HG02852 (cell line): ENCODE results near the gene ZC3H18.
"Not testable (repeated sequence)": the region's sequence is repeated elsewhere in the genome, so short reads cannot be mapped to it uniquely, and the experiment has no call there.

Experiments used
- ATAC-seq: cut with Tn5 transposase; IDR thresholded peaks from one replicate; pipeline ENCODE4 v1.9.1; 2021; ENCODE audit warnings: mild to moderate bottlenecking, moderate library complexity; ENCODE audit not compliant: unreplicated experiment

ZC3H18 gene

DNA sequence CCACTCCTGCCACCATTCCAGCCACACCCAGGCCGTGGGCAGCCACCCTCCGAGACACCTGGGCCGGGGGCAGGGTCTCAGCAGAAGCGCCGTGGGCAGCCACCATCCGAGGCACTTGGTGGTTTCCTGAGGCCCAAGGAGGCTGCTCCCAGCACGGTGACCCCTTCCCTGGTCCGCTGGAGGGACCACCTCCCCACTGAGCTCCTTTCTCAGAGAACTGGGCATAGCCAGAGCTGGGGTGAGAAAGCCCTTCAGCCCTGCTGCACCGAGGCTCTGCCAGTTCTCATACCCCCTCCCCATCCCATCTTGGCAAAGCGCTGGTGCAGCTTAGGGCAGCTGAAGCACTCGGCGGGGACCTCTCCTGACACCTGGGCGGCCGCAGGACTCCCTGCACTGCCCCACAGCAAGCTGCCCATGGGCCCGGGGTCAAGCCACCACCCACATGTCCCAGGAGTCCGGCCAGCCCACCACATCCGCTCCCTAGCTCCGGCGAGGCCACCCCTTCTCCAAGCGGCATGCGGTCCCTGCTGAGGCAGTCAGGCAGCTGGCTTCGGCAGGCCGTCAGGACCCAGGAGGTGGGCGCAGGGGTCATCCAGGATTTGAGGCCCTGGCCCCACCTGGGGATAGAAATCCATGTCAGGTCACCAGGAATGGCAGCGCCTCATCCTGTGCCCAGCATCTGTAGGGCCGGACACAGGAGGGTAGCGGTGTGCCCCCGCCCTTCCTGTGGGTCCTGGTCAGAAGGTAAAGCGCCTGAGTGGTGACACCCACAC lies 82.0 kb downstream of the ZC3H18 start:
- ATAC-seq: no peak

DNA sequence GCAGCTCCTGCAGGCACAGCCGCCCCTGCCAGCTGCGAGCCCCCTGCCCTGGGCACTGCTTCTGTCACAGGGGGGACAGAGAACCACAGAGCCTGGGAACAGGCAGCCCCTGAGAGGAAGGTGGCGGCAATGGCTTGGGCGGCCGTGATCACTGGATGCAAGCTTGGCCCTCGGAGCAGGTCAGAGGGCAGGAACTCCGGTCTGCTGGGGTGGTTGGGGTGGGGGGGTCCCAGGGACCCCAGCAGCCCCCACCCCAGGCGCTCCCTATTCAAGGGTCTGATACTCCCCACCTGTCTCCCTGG lies 82.5 kb downstream of the ZC3H18 start:
- ATAC-seq: no peak

DNA sequence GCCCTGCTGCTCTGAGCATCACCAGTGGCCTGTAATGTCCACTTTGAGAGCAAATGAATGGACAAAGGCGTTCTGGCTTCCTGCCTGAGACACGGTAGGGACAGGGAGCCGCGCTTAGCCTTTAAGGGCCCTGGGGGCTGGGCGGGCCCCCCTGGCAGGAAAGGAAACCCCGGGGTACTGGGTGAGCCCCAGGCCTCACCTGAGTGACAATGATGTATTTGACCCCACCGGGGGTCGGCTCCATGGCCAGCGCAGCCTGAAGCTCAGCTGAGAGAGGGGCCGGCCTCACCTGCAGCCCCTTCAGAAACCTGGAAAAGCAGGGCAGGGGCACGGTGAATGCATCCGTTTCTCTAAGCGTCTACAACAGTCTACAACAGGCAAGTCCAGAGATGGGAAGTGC lies 82.9 kb downstream of the ZC3H18 start:
- ATAC-seq: no peak

DNA sequence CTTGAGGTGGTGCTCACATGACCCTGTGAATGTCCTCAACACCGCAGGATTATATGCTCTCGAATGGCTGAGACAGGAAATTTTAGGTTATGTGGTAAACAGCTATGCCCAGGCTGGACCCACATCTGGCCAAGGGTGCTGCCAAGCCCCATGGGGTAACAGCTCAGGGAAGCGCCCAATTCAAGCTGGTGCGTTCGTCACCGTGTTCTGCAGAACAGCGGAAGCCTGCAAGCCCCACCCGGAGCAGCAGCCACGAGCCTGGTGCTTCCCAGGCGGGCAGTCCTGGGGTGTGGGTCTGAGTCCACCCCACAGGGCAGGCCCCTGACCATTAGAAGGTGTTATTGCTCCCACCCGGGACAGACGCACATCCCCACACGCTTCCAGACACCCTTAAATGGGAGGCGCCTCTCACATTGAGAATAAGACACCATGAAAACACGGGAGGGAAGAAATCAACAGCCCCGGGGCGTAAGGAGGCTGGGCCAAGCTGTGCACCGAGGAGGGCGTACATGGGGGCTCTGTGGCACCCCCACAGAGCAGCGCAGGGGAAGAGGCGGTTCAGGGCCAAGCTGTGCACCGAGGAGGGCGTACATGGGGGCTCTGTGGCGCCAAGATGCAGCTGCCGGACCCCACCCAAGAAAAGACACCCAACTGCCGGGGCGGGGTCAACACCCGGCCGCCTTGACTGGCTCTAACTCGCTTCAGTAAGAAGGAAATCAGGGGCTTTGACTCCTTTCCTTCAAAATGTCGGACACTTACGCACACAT lies 83.6 kb downstream of the ZC3H18 start:
- no peak for ATAC-seq

DNA sequence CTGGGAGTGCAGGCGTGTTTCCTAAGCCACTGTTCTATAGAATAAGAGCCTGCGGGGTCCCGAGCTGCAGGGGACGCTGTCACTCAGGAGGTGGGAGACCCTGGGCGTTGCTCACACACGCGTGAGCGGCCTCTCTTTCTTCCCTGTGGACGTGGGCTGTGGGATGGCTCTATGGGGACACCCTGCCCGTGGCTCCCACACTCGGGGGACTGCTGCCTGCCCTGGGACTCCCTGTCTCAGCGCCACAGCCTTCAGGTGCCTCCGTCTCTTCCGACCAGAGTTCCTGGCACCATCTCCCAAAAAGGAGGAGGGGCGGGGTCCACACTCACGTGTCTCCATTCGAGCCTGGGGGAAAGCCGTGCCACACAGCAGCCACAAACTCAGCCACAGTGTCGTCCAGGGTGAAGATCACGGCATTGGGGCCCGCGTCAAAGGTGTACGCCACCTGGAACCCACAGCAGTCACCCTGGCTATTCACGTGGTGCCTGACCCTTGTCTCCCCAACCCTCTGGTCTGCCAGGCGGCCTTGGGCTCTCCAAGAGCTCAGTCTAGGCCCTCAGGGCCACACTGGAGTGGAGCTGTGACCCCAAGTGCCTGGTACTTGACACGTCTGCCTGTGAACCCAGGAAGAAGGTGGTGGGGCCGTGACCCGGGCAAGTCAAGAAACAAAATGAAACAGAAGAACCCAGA lies 84.3 kb downstream of the ZC3H18 start:
- no peak for ATAC-seq

DNA sequence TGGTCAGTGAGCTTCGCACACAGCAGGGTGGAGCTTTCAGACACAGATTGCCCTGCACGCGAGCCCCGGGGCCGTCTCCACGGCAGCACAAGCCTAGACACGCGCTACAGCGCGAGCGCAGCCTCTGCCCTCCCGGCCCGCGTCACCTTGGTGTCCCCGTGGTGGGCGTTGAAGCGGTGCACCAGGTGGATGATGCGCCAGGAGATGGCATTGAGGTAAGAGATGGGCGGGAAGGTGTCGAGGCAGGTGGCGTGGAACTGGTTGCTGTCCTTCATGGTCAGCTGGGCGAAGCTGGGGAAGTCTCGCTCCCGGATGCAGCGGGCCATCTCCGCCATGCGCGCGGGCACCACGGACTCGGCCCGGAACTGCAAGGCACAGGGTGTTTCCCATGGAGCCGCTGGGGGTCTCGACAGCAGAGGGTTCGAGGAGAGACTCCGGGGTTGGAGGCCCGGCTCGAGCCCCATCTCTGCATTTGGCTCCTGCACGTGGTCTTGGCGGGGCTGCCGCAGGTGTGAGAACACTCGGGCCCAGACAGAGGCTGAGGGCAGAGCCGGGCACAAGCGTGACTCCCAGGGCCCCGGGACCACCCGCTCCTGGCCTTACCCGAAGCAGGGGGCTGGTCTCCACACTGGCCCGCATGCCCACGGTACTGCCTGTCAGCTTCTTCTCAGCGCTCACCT lies 85.0 kb downstream of the ZC3H18 start:
- ATAC-seq: no peak

DNA sequence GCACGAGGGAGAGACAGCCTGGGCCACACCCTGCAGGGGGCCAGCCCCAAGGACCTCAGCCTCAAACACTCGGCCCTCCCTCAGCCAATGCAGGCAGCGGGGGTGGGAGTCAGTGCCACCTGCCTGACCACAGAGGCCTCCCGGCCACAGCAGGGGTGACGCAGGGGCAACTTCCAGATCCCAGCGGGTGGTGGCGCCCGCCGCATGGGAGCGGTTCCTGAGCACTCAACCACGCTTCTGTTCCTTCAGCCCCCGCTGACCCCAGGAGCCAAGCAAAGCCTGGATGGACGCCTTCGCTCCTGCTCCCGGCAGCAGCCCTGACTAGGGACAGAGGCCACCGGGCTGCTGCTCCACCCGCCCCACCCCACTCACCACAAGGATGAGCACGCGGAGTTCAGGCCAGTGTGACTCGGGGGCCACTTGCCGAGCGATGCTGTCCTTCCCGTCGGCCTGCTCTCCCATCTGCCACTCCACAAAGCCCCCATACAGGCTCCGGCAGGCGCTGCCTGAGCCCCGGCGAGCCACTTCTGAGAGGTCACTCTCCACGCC lies 85.6 kb downstream of the ZC3H18 start:
- no peak for ATAC-seq

DNA sequence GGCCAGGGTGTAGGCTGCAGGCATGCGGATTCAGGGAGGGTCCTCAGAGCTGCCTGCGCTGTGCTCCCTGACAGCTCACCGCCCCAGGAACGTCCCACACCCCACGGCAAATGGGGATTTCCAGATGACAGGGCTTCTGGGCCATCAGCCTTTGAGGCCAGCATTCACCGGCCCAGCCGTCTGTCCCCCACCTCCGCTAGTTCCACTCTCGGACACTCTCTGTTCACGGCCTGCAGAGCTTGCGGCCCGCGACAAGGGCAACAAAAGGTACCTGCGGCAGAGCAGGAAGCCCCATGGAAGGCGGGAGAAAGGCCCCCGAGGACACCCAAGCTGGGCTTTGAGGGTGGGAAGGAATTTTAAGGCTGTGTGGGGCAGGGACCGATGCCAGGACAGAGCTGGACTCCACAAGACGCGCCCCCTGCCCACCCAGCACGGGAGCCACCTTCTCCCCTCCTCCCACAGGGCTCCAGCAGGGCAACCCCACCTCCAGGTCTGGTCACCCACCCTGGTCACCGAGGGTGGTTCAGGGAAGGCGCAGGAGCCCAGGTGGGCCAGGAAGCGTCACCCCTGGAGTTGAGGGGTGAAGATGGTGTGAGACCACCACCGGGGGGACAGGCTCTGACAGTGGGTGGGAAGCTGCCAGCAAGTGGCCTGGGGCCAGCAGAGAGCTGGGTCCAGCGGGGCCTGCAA lies 86.2 kb downstream of the ZC3H18 start:
- ATAC-seq: no peak

DNA sequence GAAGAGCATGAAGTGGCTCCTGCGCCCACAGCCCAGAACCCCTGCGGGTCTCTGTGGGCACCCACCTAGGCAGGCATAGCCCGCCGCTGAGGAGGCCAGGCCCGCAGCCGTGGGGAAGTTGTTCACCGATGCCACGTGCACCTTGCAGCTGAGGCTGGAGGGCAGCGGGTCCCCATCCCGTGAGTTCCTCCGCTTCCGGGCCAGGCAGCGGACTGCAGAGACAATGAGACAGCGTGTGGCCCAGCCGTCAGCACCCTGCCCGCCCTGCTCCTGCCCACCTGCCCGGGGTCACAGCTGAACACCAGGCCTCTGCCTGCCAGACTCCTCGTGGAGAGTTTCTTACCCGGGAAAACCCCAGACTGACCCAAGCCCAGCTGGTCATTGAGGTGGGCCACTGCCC lies 87.2 kb downstream of the ZC3H18 start:
- no peak for ATAC-seq

DNA sequence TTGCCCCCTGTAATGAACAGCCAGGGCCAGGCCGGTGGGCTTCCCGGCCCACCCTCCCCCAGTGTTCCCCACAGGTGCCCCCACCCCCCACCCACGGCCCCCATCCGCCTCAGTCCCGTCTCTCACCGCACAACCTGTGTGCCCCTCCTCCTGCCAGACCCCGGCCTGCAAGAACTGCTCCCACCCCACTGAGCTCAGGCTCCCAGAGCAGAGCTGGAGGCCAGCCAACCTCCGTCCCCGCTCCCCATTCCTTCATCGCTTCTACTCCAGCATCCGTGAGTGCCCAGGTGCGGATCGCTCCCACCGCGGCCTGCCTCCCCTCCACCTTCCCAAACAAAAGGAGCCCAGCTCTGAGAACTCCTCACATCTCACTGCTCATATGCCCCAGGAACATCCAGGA lies 88.5 kb downstream of the ZC3H18 start:
- ATAC-seq: no peak

DNA sequence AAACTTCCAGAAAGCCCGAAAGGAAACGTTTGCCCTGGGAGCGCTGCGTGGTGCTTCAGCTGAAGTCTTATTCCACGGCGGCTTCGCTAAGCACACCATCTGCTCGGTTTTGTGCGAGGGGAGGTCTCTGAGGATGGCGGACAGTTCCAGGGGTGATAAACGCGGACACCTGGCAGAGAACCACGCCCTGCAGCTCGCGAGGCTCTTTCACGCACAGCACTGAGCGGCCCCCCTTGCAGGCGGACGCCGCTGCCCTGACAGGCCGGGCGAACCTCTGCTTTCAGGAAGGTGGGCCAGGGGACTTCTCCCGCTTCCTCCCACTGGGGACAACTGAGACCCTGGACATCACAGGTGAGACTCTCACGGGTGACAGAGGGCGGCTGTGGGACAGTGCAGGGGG lies 89.0 kb downstream of the ZC3H18 start:
- ATAC-seq: no peak

DNA sequence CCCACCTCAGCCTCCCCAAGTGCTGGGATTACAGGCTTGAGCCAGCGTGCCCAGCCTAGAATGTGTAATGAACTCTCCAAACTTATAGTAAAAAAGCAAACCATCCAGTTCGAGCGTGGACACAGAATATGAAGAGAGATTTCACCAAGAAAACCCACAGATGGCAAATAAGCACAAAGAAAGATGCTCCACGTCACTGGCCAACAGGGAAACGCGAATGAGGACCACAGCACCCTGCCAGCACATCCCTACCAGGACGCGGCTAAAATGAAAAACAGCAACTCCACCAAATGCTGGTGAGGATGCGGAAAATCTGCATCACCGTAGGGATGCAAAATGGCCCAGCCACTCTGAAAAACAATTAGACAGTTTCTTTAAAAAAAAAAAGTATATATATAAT lies 91.3 kb downstream of the ZC3H18 start:
- ATAC-seq: no peak

DNA sequence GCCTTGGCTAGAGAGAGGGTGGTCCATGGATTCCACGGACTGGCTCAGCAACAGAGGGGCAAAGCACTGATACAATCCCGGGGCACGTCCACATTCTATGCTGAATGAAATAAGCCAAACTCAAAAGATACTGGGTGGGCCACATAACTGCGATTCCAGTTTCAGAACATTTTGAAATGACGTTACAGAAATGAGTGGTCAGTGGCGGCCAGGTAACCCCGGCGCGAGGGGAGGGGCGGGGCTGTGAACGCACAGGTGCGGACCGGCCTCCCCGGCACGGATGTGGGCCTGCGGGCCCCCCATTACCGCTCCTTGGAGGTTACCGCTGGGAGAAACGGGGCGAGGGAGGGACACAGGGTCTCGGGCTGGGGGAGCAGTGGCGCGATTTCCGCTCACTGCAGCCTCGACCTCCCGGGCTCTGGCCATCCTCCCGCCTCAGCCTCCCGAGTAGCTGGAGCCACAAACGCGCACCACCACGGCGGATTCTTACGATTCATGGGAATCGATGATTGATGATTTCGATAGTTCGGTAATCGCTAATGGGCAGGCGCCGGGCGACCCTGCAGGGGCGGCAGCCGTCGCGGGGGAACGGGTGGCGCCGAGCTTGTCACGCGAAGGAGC lies 92.1 kb downstream of the ZC3H18 start:
- no peak for ATAC-seq

DNA sequence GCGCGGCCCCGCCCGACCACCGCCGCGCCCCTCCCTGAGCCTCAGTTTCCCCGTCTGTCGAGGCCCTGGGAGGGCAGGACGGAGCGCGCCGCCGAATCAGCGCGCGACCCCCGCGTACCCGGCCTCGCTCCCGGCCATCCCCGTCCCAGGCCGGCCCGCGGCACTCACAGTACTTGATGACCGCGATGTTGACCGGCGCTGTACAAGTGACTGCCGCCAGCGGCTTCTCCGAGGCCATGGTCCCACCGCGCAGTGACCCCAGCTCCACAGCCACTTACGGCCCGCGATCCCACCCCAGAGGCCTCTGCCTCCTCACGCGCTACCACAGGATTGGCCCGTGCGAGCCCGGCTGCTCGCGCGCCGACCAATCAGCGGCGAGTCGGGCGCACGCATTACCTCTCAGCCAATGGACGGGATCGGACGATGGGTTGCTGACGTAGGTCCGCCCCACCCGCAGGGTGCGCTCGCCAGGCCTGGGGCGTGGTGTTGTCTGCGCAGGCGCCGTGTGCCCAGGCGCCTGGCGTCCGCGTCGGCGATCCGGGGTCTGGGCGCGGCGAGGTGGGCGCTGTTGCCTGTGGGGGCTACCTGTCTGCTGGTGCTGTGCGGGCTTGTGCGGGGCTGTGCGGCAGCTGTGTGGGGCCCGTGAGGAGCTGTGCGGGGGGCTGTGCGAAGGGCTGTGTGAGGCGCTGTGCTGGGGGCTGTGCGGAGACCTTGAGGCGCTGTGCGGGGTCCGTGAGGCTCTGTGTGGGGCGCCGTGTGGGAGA lies 92.8 kb downstream of the ZC3H18 start, which contains the start of gene MVD:
TSS of gene MVD (minus strand) at position 249 of the 764 bp plus-strand sequence. CDS start at position 238, 11 bp downstream.
- peak; percentile 94 for ATAC-seq

DNA sequence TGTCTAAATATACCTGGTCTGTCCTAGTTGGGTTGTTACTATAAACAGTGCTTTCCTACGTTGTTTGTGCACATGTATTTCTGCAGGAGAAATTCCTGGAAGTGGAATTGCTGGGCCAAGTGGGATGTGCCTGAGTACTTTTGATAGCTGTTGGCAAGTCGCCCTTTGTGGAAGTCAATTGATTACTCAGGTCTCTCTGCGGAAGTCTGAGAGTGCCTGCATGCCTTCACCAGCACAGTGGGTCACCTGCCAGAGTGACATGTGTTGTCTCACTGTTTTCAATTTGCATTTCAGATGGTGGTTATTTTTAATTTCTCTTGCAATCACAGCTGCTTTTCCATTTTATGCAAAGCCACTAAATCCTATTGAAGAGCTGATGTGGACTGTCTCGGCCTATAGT lies 94.9 kb downstream of the ZC3H18 start:
- no peak for ATAC-seq

DNA sequence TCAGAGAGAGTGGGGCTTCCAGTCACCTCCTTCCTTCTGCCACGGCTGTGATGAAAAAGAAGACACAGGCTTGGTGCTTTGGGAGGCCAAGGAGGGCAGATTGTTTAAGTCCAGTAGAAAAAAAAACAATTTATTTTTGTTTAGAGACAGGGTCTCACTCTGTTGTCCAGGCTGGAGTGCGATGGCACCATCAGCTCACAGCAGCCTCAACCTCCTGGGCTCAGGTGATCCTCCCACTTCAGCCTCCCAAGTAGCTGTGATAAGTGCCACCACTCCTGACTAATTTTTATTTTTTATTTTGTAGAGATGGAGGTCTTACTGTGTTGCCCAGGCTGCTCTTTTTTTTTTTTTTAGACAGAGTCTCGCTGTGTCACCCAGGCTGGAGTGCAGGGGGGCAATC lies 95.4 kb downstream of the ZC3H18 start:
- ATAC-seq: no peak

DNA sequence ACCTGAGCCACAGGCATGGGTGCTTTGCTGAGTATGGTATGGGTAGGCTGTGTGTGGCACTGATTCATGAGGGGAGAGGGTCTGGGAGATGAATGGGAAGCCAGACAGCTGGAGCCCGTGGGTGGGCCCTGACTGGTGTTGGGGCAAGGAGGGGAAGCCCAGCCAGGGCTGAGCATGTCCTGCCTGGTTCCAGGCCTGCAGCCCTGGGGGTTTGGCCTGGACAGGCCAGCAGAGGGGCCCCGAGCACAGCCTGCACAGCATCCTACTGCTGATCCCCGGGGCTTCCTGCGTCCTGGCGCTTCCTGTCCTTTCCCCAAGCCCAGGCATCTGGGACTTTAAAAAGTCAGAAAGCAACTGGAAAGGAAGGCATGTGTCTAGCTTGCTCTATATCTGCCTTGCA lies 97.3 kb downstream of the ZC3H18 start:
- ATAC-seq: no peak

DNA sequence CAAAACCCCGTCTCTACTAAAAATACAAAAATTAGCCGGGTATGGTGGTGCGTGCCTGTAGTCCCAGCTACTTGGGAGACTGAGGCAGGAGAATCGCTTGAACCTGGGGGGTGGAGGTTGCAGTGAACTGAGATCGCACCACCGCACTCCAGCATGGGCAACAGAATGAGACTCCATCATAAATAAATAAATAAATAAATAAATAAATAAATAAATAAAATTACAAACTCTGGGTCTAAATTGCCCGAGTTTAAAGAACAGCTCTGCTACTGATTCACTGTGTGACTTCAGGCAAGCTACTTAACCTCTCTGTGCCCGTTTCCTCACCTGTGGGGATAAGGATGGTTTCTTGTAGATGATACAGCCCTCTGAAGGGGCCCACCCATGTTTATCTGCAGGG lies 99.3 kb downstream of the ZC3H18 start:
- ATAC-seq: not testable (repeated sequence)

DNA sequence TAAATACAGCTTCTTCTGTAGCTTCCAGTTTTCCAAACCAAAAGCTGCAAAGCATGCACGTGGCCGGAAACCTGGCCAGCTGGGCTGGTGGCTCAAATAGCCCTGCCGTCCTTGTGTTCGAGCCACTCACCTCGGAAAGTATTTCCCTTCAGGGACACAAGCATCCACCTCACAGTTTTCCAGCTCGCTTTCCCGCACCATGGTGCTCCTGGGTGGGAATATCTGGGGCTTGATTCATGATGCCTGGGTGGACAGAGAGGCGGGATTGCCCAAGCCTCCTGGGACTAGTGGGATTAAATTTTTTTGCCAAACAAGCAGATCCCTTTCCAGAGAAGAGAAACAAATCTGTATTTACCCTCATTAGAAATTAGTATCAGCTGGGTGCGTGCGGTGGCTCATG lies 99.8 kb downstream of the ZC3H18 start:
- ATAC-seq: no peak
